ENCODE results near the gene MEF2C. TPM values are rescaled to one million over a fixed set of nuclear protein-coding genes. Genes with fewer than 3 reads are reported as not detected.
A peak's percentile ranks its signal among the peaks of the same experiment; 100 is the strongest.

The MEF2C gene
- total and polyA plus RNA-seq, 8 donors: 3.0 to 48.1 (median 14.6) TPM

- intact Hi-C loops (cut with DNase I; ENCODE audit: low total_unique reads): loop anchor here (5.0 kb wide), 1 partner anchor 910 kb away; no protein-coding TSS in a partner anchor
- TF ChIP-seq POLR2A (IDR thresholded peaks at IDR 0.05): no peak
- no peak for TF ChIP-seq POLR2AphosphoS5 (IDR thresholded peaks at IDR 0.05)
- no peak for TF ChIP-seq EP300 (IDR thresholded peaks at IDR 0.05)
- TF ChIP-seq CTCF (IDR thresholded peaks at IDR 0.05): no peak
- DNase-seq: peak in 1 of 2 donors; percentile 27
- H3K4me3 ChIP-seq: peak overlapping the region in 2 of 4 donors; percentile 3 to 28
- no peak overlapping the region for H3K27ac ChIP-seq
- H3K27me3 ChIP-seq: peaks cover 42 to 100% (median 93%) of the 10 kb centered on the region in 3 donors
- no peaks in the 10 kb centered on the region for H3K9me3 ChIP-seq
- no peaks in the 10 kb centered on the region for H3K36me3 ChIP-seq
- H3K4me1 ChIP-seq: peaks cover 12 to 41% (median 33%) of the 10 kb centered on the region in 4 donors
- WGBS, 5 donors: 3 to 4% (median 4%) methylated on average over 48 to 52 of the region's 52 CpGs
Measured at GRCh38 chr5:88691945-88692868, 190.8 kb downstream of the MEF2C start.

- Histone ChIP-seq H3K4me3 (peak overlapping the region in 2 of 4 donors; percentile 30 to 45), H3K27me3 (peaks cover 45 to 100% (median 99%) of the 10 kb centered on the region in 3 donors), H3K36me3 (no peaks in the 10 kb centered on the region), H3K27ac (no peak overlapping the region), H3K9me3 (no peaks in the 10 kb centered on the region), H3K4me1 (peaks cover 12 to 41% (median 33%) of the 10 kb centered on the region in 4 donors)
- intact Hi-C loops (cut with DNase I; ENCODE audit: low total_unique reads): loop anchor here (5.0 kb wide), 1 partner anchor 909 kb away; no protein-coding TSS in a partner anchor
- 2 to 4% (median 3%) methylated on average over 11 of the region's 11 CpGs for WGBS, 5 donors
- no peak for TF ChIP-seq EP300 (IDR thresholded peaks at IDR 0.05)
- no peak for TF ChIP-seq POLR2A (IDR thresholded peaks at IDR 0.05)
- TF ChIP-seq POLR2AphosphoS5 (IDR thresholded peaks at IDR 0.05): no peak
- no peak for TF ChIP-seq CTCF (IDR thresholded peaks at IDR 0.05)
- no peak for DNase-seq
Measured at GRCh38 chr5:88691230-88691582, 191.8 kb downstream of the MEF2C start.

- intact Hi-C loops (cut with DNase I; ENCODE audit: low total_unique reads): loop anchor here (5.0 kb wide), 1 partner anchor 908 kb away; no protein-coding TSS in a partner anchor
- TF ChIP-seq EP300 (IDR thresholded peaks at IDR 0.05) (no peak), POLR2AphosphoS5 (IDR thresholded peaks at IDR 0.05) (no peak), CTCF (IDR thresholded peaks at IDR 0.05) (peak in 5 of 7 experiments; percentile 64 to 94 (median 90)), POLR2A (IDR thresholded peaks at IDR 0.05) (no peak)
- DNase-seq: peak; percentile 76 to 89
- H3K27me3 ChIP-seq: peaks cover 47 to 100% (median 99%) of the 10 kb centered on the region in 3 donors
- H3K27ac ChIP-seq: no peak overlapping the region
- peak overlapping the region in 3 of 4 donors; percentile 9 to 45 (median 30) for H3K4me3 ChIP-seq
- WGBS, 5 donors: 4 to 8% (median 5%) methylated on average over 44 to 47 of the region's 47 CpGs
- no peaks in the 10 kb centered on the region for H3K36me3 ChIP-seq
- no peaks in the 10 kb centered on the region for H3K9me3 ChIP-seq
- peaks cover 12 to 41% (median 33%) of the 10 kb centered on the region in 4 donors for H3K4me1 ChIP-seq
Measured at GRCh38 chr5:88690409-88691229, 192.4 kb downstream of the MEF2C start.

Measured in stomach (tissue), 9 donors.